ENCODE measurements around the gene SLC35F3.

SLC35F3 gene

GRCh38 chr1:233909195-233909594 lies 4.7 kb downstream of the SLC35F3 start:
- no peak for DNase-seq (ENCODE audit: low read depth in 1 of 2, low spot score in 1 of 2)

GRCh38 chr1:233912447-233912846 lies 8.0 kb downstream of the SLC35F3 start:
- DNase-seq (ENCODE audit: low read depth in 1 of 2, low spot score in 1 of 2) = no peak

- DNase-seq (ENCODE audit: low read depth in 1 of 2, low spot score in 1 of 2) = no peak
Measured at GRCh38 chr1:233912909-233913308, 8.4 kb downstream of the SLC35F3 start.

- DNase-seq (ENCODE audit: low read depth in 1 of 2, low spot score in 1 of 2) = no peak
Measured at GRCh38 chr1:233916706-233917105, 12.2 kb downstream of the SLC35F3 start.

GRCh38 chr1:233919786-233920185 lies 15.3 kb downstream of the SLC35F3 start:
- DNase-seq (ENCODE audit: low read depth in 1 of 2, low spot score in 1 of 2) = no peak

- DNase-seq (ENCODE audit: low read depth in 1 of 2, low spot score in 1 of 2) = no peak
Measured at GRCh38 chr1:233928123-233928522, 23.6 kb downstream of the SLC35F3 start.

- no peak for DNase-seq (ENCODE audit: low read depth in 1 of 2, low spot score in 1 of 2)
Measured at GRCh38 chr1:233933339-233933738, 28.9 kb downstream of the SLC35F3 start.

- DNase-seq (ENCODE audit: low read depth in 1 of 2, low spot score in 1 of 2) = no peak
Measured at GRCh38 chr1:233935297-233935868, 30.9 kb downstream of the SLC35F3 start.

- DNase-seq (ENCODE audit: low read depth in 1 of 2, low spot score in 1 of 2) = no peak
Measured at GRCh38 chr1:233936422-233936821, 31.9 kb downstream of the SLC35F3 start.

GRCh38 chr1:233936842-233937241 lies 32.4 kb downstream of the SLC35F3 start:
- no peak for DNase-seq (ENCODE audit: low read depth in 1 of 2, low spot score in 1 of 2)

- DNase-seq (ENCODE audit: low read depth in 1 of 2, low spot score in 1 of 2) = no peak
Measured at GRCh38 chr1:233938476-233938875, 34.0 kb downstream of the SLC35F3 start.

- DNase-seq (ENCODE audit: low read depth in 1 of 2, low spot score in 1 of 2) = no peak
Measured at GRCh38 chr1:233939451-233939850, 35.0 kb downstream of the SLC35F3 start.

- no peak for DNase-seq (ENCODE audit: low read depth in 1 of 2, low spot score in 1 of 2)
Measured at GRCh38 chr1:233940908-233941307, 36.4 kb downstream of the SLC35F3 start.

GRCh38 chr1:233944601-233945000 lies 40.1 kb downstream of the SLC35F3 start:
- no peak for DNase-seq (ENCODE audit: low read depth in 1 of 2, low spot score in 1 of 2)

GRCh38 chr1:233945573-233945972 lies 41.1 kb downstream of the SLC35F3 start:
- no peak for DNase-seq (ENCODE audit: low read depth in 1 of 2, low spot score in 1 of 2)

GRCh38 chr1:233945979-233946378 lies 41.5 kb downstream of the SLC35F3 start:
- no peak for DNase-seq (ENCODE audit: low read depth in 1 of 2, low spot score in 1 of 2)

GRCh38 chr1:233946724-233947123 lies 42.2 kb downstream of the SLC35F3 start:
- DNase-seq (ENCODE audit: low read depth in 1 of 2, low spot score in 1 of 2) = no peak

GRCh38 chr1:233951804-233952203 lies 47.3 kb downstream of the SLC35F3 start:
- DNase-seq (ENCODE audit: low read depth in 1 of 2, low spot score in 1 of 2) = no peak

GRCh38 chr1:233957691-233958090 lies 53.2 kb downstream of the SLC35F3 start:
- no peak for DNase-seq (ENCODE audit: low read depth in 1 of 2, low spot score in 1 of 2)

GRCh38 chr1:233959102-233959501 lies 54.6 kb downstream of the SLC35F3 start:
- DNase-seq (ENCODE audit: low read depth in 1 of 2, low spot score in 1 of 2) = no peak

- no peak for DNase-seq (ENCODE audit: low read depth in 1 of 2, low spot score in 1 of 2)
Measured at GRCh38 chr1:233959971-233960370, 55.5 kb downstream of the SLC35F3 start.

- DNase-seq (ENCODE audit: low read depth in 1 of 2, low spot score in 1 of 2) = no peak
Measured at GRCh38 chr1:233960386-233960785, 55.9 kb downstream of the SLC35F3 start.

- DNase-seq (ENCODE audit: low read depth in 1 of 2, low spot score in 1 of 2) = no peak
Measured at GRCh38 chr1:233962878-233963277, 58.4 kb downstream of the SLC35F3 start.

GRCh38 chr1:233965856-233966255 lies 61.4 kb downstream of the SLC35F3 start:
- no peak for DNase-seq (ENCODE audit: low read depth in 1 of 2, low spot score in 1 of 2)

Data from activated T-helper 1 cell treated with anti-CD3 and anti-CD28 coated beads, Interleukin-2, amount 50 U/mL, for 16 hours (primary cell).